Measurements from ENCODE around the gene DAD1. TPM values are rescaled to one million over a fixed set of nuclear protein-coding genes. Genes with fewer than 3 reads are reported as not detected.
"Not testable (repeated sequence)": the region's sequence is repeated elsewhere in the genome, so short reads cannot be mapped to it uniquely, and the experiment has no call there.

The DAD1 gene
- total RNA-seq, 1 donor from 2014 or later: 186 TPM

DNA sequence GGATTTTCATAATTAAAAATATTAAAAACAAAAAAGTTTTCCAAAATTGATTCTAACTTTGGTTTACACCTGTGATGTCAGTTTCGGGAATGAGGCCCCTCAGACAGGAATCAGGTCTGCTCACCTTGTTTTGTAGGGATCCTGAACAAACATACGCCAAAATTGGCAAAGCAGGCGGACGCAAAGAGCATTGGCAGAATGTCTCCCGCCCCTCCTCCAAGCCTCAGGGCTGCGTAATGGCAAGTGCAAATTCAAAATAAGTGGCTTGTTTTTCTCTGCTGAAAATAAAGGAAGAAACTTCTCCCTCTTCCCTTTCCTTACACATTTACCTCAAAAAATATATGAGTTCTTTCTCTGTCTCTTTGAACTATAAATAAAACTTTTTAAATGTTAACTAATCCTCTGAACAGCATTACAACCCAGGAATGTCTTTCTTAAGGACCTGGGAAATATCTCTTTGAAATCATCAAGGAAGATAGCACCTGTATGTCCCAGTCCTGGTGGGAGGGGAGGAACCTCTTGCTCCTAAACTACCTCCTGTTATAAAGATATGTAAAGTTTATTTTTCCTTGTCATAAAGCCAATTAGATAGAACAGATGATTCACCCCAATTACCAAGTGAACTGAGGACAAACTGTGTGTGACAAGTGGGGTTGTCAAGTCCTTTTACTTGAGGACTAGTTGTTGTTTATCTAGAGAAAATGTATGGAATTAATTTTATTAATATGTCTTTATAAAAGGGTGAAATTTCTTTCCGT is 38.7 kb upstream of the DAD1 start:
- no peaks in the 10 kb centered on the region for H3K27me3 ChIP-seq

DNA sequence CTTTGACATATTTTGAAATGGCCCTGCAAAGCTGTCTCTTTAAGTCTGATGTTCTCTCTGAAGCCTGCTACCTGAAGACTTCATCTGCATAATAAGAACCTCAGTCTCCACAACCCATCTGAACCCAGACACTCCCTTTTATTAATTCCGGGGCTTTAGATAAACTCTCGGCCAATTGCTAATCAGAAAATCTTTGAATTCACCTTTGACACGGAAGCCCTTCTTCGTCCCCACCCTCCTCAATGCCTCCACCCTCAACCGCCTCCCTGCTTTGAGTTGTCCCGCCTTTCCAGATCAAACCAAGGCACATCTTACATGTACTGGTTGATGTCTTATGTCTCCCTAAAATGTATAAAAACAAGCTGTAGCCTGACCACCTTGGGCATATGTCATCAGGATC is 37.6 kb upstream of the DAD1 start:
- H3K4me1 ChIP-seq: no peaks in the 10 kb centered on the region
- intact Hi-C loops (cut with DNase I): no loop called here
- H3K4me3 ChIP-seq: no peak overlapping the region
- peak in 1 of 2 donors; percentile 22 for DNase-seq (ENCODE audit: low spot score in 2 of 2)
- no peak overlapping the region for H3K27ac ChIP-seq
- TF ChIP-seq, protein P1, sequence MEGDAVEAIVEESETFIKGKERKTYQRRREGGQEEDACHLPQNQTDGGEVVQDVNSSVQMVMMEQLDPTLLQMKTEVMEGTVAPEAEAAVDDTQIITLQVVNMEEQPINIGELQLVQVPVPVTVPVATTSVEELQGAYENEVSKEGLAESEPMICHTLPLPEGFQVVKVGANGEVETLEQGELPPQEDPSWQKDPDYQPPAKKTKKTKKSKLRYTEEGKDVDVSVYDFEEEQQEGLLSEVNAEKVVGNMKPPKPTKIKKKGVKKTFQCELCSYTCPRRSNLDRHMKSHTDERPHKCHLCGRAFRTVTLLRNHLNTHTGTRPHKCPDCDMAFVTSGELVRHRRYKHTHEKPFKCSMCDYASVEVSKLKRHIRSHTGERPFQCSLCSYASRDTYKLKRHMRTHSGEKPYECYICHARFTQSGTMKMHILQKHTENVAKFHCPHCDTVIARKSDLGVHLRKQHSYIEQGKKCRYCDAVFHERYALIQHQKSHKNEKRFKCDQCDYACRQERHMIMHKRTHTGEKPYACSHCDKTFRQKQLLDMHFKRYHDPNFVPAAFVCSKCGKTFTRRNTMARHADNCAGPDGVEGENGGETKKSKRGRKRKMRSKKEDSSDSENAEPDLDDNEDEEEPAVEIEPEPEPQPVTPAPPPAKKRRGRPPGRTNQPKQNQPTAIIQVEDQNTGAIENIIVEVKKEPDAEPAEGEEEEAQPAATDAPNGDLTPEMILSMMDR (IDR thresholded peaks at IDR 0.05): no peak
- H3K27me3 ChIP-seq: no peaks in the 10 kb centered on the region
- no peaks in the 10 kb centered on the region for H3K36me3 ChIP-seq
- no peaks in the 10 kb centered on the region for H3K9me3 ChIP-seq

More for the DNA sequence above, 38.7 kb upstream of the DAD1 start:
- Histone ChIP-seq H3K9me3 (no peaks in the 10 kb centered on the region), H3K4me3 (no peak overlapping the region), H3K27ac (no peak overlapping the region), H3K36me3 (no peaks in the 10 kb centered on the region), H3K4me1 (no peaks in the 10 kb centered on the region)
- intact Hi-C loops (cut with DNase I): no loop called here
- no peak for DNase-seq (ENCODE audit: low spot score in 2 of 2)
- TF ChIP-seq, protein P1 (IDR thresholded peaks at IDR 0.05): no peak

DNA sequence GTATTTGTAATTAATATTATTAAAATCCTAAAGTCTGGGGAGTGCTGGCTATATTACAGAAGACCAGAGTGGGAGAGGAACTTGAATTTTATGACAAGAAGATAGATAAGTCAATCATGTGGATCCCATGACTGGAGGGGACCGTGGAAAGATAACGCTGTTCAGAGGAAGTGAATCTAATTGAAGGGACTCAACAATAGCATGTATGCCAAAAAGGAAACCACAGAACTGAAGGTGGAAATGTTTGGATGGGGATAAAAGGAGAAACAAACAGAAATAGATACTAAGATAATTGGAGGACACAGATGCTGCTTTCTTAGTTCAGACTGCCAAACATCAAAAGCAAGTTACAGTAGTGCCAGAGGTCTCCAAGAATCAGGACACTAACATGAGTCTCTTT is 34.0 kb upstream of the DAD1 start:
- no peak overlapping the region for H3K4me3 ChIP-seq
- no peaks in the 10 kb centered on the region for H3K4me1 ChIP-seq
- H3K27ac ChIP-seq: no peak overlapping the region
- no peak for DNase-seq (ENCODE audit: low spot score in 2 of 2)
- no peaks in the 10 kb centered on the region for H3K27me3 ChIP-seq
- no peaks in the 10 kb centered on the region for H3K36me3 ChIP-seq
- intact Hi-C loops (cut with DNase I): no loop called here
- TF ChIP-seq, protein P1 (IDR thresholded peaks at IDR 0.05): no peak
- H3K9me3 ChIP-seq: no peaks in the 10 kb centered on the region

DNA sequence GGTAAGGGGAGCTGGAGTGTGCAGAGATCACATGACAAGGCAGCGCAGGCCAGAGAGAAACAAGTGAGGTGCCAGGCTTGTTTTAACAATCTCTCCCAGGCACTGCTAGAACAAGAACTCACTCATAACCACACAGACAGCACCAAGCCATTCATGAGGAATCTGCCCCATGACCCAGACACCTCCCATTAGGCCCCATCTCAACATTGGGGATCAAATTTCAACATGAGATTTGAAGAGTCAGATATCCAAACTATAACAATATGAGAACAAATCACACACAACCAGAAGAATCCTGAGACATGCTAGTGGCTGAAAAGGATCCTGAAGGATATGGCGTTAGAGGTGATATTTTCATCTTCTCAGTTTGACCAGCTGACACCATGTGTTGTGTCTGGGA is 33.2 kb upstream of the DAD1 start:
- Histone ChIP-seq H3K4me3 (no peak overlapping the region), H3K27me3 (no peaks in the 10 kb centered on the region), H3K36me3 (no peaks in the 10 kb centered on the region), H3K9me3 (no peaks in the 10 kb centered on the region), H3K27ac (no peak overlapping the region), H3K4me1 (no peaks in the 10 kb centered on the region)
- no peak for DNase-seq (ENCODE audit: low spot score in 2 of 2)
- intact Hi-C loops (cut with DNase I): no loop called here
- TF ChIP-seq, protein P1 (IDR thresholded peaks at IDR 0.05): no peak

DNA sequence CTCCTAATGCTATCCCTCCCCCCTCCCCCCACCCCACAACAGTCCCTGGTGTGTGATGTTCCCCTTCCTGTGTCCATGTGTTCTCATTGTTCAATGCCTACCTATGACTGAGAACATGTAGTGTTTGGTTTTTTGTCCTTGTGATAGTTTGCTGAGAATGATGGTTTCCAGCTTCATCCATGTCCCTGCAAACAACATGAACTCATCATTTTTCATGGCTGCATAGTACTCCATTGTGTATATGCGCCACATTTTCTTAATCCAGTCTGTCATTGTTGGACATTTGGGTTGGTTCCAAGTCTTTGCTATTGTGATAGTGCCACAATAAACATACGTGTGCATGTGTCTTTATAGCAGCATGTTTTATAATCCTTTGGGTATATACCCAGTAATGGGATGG is 26.7 kb upstream of the DAD1 start:
- H3K27ac ChIP-seq; DNase-seq (ENCODE audit: low spot score in 2 of 2); H3K27me3 ChIP-seq; H3K4me3 ChIP-seq; H3K9me3 ChIP-seq; intact Hi-C loops (cut with DNase I): not testable (repeated sequence)
- peaks cover 8 to 15% of the 10 kb centered on the region in 2 donors for H3K36me3 ChIP-seq
- peaks cover 6 to 15% of the 10 kb centered on the region in 2 donors for H3K4me1 ChIP-seq

DNA sequence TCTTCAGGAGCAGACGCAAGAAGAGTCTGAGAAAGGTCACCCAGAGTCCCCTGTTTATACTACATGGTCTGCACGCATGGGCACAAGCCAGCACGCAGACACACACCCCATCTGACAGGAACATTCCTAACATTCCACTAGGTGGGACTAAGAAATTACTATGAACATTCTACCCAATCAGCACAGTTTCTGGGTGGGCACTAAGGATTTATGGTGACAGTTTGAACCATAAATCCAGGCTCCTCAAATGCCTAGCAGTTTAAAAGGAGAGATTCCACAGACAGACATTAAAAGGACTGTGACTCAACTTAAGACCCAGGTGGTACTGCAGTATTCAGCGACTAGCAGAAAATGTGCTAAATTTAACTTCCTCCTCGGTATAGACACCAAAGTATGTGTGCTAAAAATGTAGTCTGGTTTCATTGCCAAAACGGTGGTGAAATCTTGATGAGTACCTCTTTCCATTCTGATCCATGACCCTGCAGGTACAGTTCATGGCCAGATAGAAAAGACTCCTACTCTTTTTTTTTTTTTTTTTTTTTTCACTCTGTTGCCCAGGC is 25.3 kb upstream of the DAD1 start:
- TF ChIP-seq, protein P1 (IDR thresholded peaks at IDR 0.05): no peak
- H3K36me3 ChIP-seq: peaks cover 21 to 30% of the 10 kb centered on the region in 2 donors
- no peaks in the 10 kb centered on the region for H3K27me3 ChIP-seq
- DNase-seq (ENCODE audit: low spot score in 2 of 2): peak in 1 of 2 donors; percentile 80
- H3K4me3 ChIP-seq: no peak overlapping the region
- intact Hi-C loops (cut with DNase I): loop anchor here (1.0 kb wide), 2 partner anchors 16 to 25 kb away; partner anchors contain the start of genes ABHD4 and DAD1
- H3K9me3 ChIP-seq: peaks cover 0 to 3% of the 10 kb centered on the region in 2 donors
- peak overlapping the region; percentile 70 to 82 for H3K27ac ChIP-seq
- peaks cover 6 to 15% of the 10 kb centered on the region in 2 donors for H3K4me1 ChIP-seq

All from ascending aorta (tissue), 2 donors.